Lower leg skin (tissue), 3 donors: ENCODE results near the gene N4BP2L1.

ENCODE experiments used
- CTCF ChIP-seq, 3 donors: fragments of 450-650 bp; IDR thresholded peaks; one replicate each; pipeline ENCODE4 v1.5.1; 2016; ENCODE audit warnings: antibody characterized with exemption in 3 of 3, mild to moderate bottlenecking in 3 of 3, moderate library complexity in 2 of 3
- POLR2A ChIP-seq, 2 donors: fragments of 450-650 bp; IDR thresholded peaks; one replicate each; pipeline ENCODE4 v1.6.1; 2016 to 2017; ENCODE audit warnings: antibody characterized with exemption in 2 of 2, mild to moderate bottlenecking in 1 of 2, moderate library complexity in 1 of 2

DNA sequence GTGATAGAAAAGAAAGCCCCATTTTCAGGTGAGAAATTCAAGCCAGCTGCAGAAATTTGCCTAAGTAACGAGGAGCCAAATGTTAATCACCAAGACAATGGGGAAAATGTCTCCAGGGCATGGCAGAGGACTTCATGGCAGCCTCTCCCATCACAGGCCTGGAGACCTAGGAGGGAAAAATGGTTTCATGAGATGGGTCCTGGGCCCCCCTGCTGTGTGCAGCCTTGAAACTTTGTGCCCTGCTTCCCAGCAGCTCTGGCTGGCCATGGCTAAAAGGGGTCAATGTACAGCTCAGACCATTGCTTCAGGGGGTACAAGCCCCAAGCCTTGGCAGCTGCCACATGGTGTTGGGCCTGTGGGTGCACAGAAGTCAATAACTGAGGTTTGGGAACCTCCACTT is 9.9 kb downstream of the N4BP2L1 start:
- TF ChIP-seq CTCF (IDR thresholded peaks at IDR 0.05) (no peak), POLR2A (IDR thresholded peaks at IDR 0.05) (no peak)
